Astrocyte (in vitro differentiated cells and primary cell): ENCODE data around the gene APP. TPM values are rescaled to one million over a fixed set of nuclear protein-coding genes. Genes with fewer than 3 reads are reported as not detected.

Experiments used
- DNase-seq: peaks from one replicate; pipeline ENCODE4 v3.0.0-alpha.2; 2010; ENCODE audit warnings: low read depth
- FAIRE-seq: peaks from 2 replicates; lab custom pipeline; 2011; peaks lifted over from hg19 to GRCh38; lab: Jason Lieb, UNC
- H2AFZ ChIP-seq: 2 replicates; pipeline ENCODE4 v1.6.0; 2012; ENCODE audit warnings: low read depth, low read length, inconsistent platforms
- H3K27ac ChIP-seq: 2 replicates; pipeline ENCODE4 v1.5.1; 2011; ENCODE audit warnings: low read depth, low read length, inconsistent platforms
- H3K27me3 ChIP-seq: 2 replicates; pipeline ENCODE4 v1.6.0; 2011; ENCODE audit warnings: low read length, inconsistent platforms; ENCODE audit not compliant: insufficient read depth
- H3K36me3 ChIP-seq: 2 replicates; pipeline ENCODE4 v1.5.1; 2011; ENCODE audit warnings: low read length, inconsistent platforms; ENCODE audit not compliant: insufficient read depth
- H3K4me1 ChIP-seq: 2 replicates; pipeline ENCODE4 v1.5.1; 2011; ENCODE audit warnings: low read length, inconsistent platforms; ENCODE audit not compliant: insufficient read depth
- H3K4me2 ChIP-seq: 2 replicates; pipeline ENCODE4 v1.6.0; 2012; ENCODE audit warnings: low read length, inconsistent platforms
- H3K4me3 ChIP-seq: 2 replicates; pipeline ENCODE4 v1.5.1; 2011; ENCODE audit warnings: low read depth, mild to moderate bottlenecking, low read length, inconsistent platforms; ENCODE audit not compliant: insufficient read depth
- H3K79me2 ChIP-seq: 2 replicates; pipeline ENCODE4 v1.6.0; 2012; ENCODE audit warnings: mild to moderate bottlenecking, low read length, inconsistent platforms; ENCODE audit not compliant: insufficient read depth
- H3K9ac ChIP-seq: 2 replicates; pipeline ENCODE4 v1.6.0; 2012; ENCODE audit warnings: mild to moderate bottlenecking, low read length, inconsistent platforms
- H3K9me3 ChIP-seq: 2 replicates; pipeline ENCODE4 v1.5.1; 2012; ENCODE audit warnings: low read depth, mild to moderate bottlenecking, low read length, inconsistent platforms; ENCODE audit not compliant: insufficient read depth
- H4K20me1 ChIP-seq: 2 replicates; pipeline ENCODE4 v1.6.0; 2012; ENCODE audit warnings: low read length, inconsistent platforms; ENCODE audit not compliant: insufficient read depth
- H3K27ac Mint-ChIP-seq: one replicate; pipeline ENCODE4 v1.8.0; 2021; ENCODE audit warnings: mild to moderate bottlenecking, mixed read lengths; ENCODE audit not compliant: unreplicated experiment
- H3K27me3 Mint-ChIP-seq: one replicate; pipeline ENCODE4 v1.8.0; 2021; ENCODE audit warnings: low read depth, mixed read lengths; ENCODE audit not compliant: unreplicated experiment
- H3K36me3 Mint-ChIP-seq: one replicate; pipeline ENCODE4 v1.8.0; 2021; ENCODE audit warnings: low read depth, mixed read lengths; ENCODE audit not compliant: unreplicated experiment
- H3K4me1 Mint-ChIP-seq: one replicate; pipeline ENCODE4 v1.8.0; 2021; ENCODE audit warnings: low read depth, mixed read lengths; ENCODE audit not compliant: unreplicated experiment
- H3K4me3 Mint-ChIP-seq: one replicate; pipeline ENCODE4 v1.8.0; 2021; ENCODE audit warnings: mild to moderate bottlenecking, moderate library complexity, mixed read lengths; ENCODE audit not compliant: unreplicated experiment
- H3K9me3 Mint-ChIP-seq: one replicate; pipeline ENCODE4 v1.8.0; 2021; ENCODE audit warnings: mild to moderate bottlenecking, mixed read lengths; ENCODE audit not compliant: unreplicated experiment
- CTCF ChIP-seq: IDR thresholded peaks from 2 replicates; pipeline ENCODE4 v1.5.1; 2011; ENCODE audit warnings: low read depth, mild to moderate bottlenecking, inconsistent platforms, low read length, moderate library complexity; ENCODE audit not compliant: insufficient read depth
- EZH2 ChIP-seq: IDR thresholded peaks from 2 replicates; pipeline ENCODE4 v1.6.1; 2012; ENCODE audit warnings: mild to moderate bottlenecking, low read length, inconsistent platforms; ENCODE audit not compliant: insufficient read depth
- total RNA-seq: library from RNA; stranded (reverse); gene quantifications from 2 replicates; pipeline ENCODE4 v1.2.1, GENCODE V29; 2021

Gene APP
- total RNA-seq, 1 donor from 2014 or later: 823 TPM

GRCh38 chr21:25904044-25904695 is 266.4 kb downstream of the APP start:
- no peaks in the 10 kb centered on the region for H3K27me3 Mint-ChIP-seq
- no peak overlapping the region for H3K9ac ChIP-seq
- FAIRE-seq: no peak

GRCh38 chr21:25903607-25904006 is 267.0 kb downstream of the APP start:
- Histone ChIP-seq H3K27ac (no peak overlapping the region), H3K9me3 (no peaks in the 10 kb centered on the region), H3K36me3 (peaks cover 2% of the 10 kb centered on the region), H4K20me1 (no peaks in the 10 kb centered on the region), H3K9ac (no peak overlapping the region), H3K4me1 (no peaks in the 10 kb centered on the region), H3K4me2 (no peak overlapping the region), H3K4me3 (no peak overlapping the region), H2AFZ (no peak overlapping the region), H3K79me2 (no peaks in the 10 kb centered on the region), H3K27me3 (no peaks in the 10 kb centered on the region)
- H3K4me1 Mint-ChIP-seq: peaks cover 8% of the 10 kb centered on the region
- FAIRE-seq: no peak
- no peaks in the 10 kb centered on the region for H3K27me3 Mint-ChIP-seq
- H3K4me3 Mint-ChIP-seq: no peak overlapping the region
- no peaks in the 10 kb centered on the region for H3K9me3 Mint-ChIP-seq
- no peak overlapping the region for H3K27ac Mint-ChIP-seq
- TF ChIP-seq CTCF (no peak), EZH2 (no peak)
- DNase-seq: no peak
- H3K36me3 Mint-ChIP-seq: peaks cover 16% of the 10 kb centered on the region

More at GRCh38 chr21:25904044-25904695, 266.4 kb downstream of the APP start:
- H3K27ac Mint-ChIP-seq: no peak overlapping the region
- H3K4me3 Mint-ChIP-seq: no peak overlapping the region
- Histone ChIP-seq H3K27ac (no peak overlapping the region), H2AFZ (no peak overlapping the region), H3K36me3 (peaks cover 2% of the 10 kb centered on the region), H3K9me3 (no peaks in the 10 kb centered on the region), H3K4me3 (no peak overlapping the region), H3K79me2 (no peaks in the 10 kb centered on the region), H3K4me2 (no peak overlapping the region), H4K20me1 (no peaks in the 10 kb centered on the region), H3K4me1 (no peaks in the 10 kb centered on the region), H3K27me3 (no peaks in the 10 kb centered on the region)
- H3K4me1 Mint-ChIP-seq: peaks cover 4% of the 10 kb centered on the region
- no peak for TF ChIP-seq EZH2
- TF ChIP-seq CTCF: no peak
- peaks cover 11% of the 10 kb centered on the region for H3K36me3 Mint-ChIP-seq
- H3K9me3 Mint-ChIP-seq: no peaks in the 10 kb centered on the region
- DNase-seq: no peak

- no peak overlapping the region for H3K4me3 ChIP-seq
- no peak for DNase-seq
- peaks cover 6% of the 10 kb centered on the region for H3K36me3 ChIP-seq
- no peak overlapping the region for H3K9ac ChIP-seq
- no peaks in the 10 kb centered on the region for H3K27me3 ChIP-seq
- no peaks in the 10 kb centered on the region for H3K79me2 ChIP-seq
- no peaks in the 10 kb centered on the region for H3K27me3 Mint-ChIP-seq
- H3K27ac ChIP-seq: no peak overlapping the region
- no peaks in the 10 kb centered on the region for H3K9me3 ChIP-seq
- no peaks in the 10 kb centered on the region for H3K9me3 Mint-ChIP-seq
- no peak for TF ChIP-seq CTCF
- TF ChIP-seq EZH2: no peak
- no peaks in the 10 kb centered on the region for H4K20me1 ChIP-seq
- no peak overlapping the region for H3K4me3 Mint-ChIP-seq
- no peak overlapping the region for H3K4me2 ChIP-seq
- H3K4me1 ChIP-seq: no peaks in the 10 kb centered on the region
- peaks cover 11% of the 10 kb centered on the region for H3K4me1 Mint-ChIP-seq
- no peak overlapping the region for H2AFZ ChIP-seq
- peaks cover 17% of the 10 kb centered on the region for H3K36me3 Mint-ChIP-seq
- no peak overlapping the region for H3K27ac Mint-ChIP-seq
- no peak for FAIRE-seq
These were observed 269.1 kb downstream of the APP start for GRCh38 chr21:25901330-25901979.
